A549 (cell line): ENCODE measurements around the gene PCDHGB5. TPM values are rescaled to one million over a fixed set of nuclear protein-coding genes. Genes with fewer than 3 reads are reported as not detected.

Experiments
- ATAC-seq, 2 experiments: fragments of 200-7000 bp in 1 of 2; fragments of >200 bp in 1 of 2; cut with Nextera tagmentation in 1 of 2; cut with Tn5 transposase in 1 of 2; 3 replicates each; pipeline versions ENCODE4 v1.8.0 to v1.9.1; 2018 to 2020; ENCODE audit warnings: mild to moderate bottlenecking in 1 of 2, moderate library complexity in 1 of 2
- CTCF ChIA-PET: fragments of 300-600 bp; sonication (Branson Sonifier 250); formaldehyde crosslinking; extraction: SDS; loops from one replicate; lab custom pipeline; 2021; ENCODE audit warnings: antibody characterized with exemption, inconsistent platforms; lab: Yijun Ruan, JAX
- POLR2A ChIA-PET: fragments of 350-600 bp; formaldehyde crosslinking; extraction: SDS; loops from one replicate; lab custom pipeline; 2021; ENCODE audit warnings: antibody characterized with exemption, inconsistent platforms; lab: Yijun Ruan, JAX
- DNase-seq, 2 experiments: peaks; one replicate each; pipeline versions ENCODE4 v3.0.0 to v3.0.0-alpha.2; 2011 to 2016; ENCODE audit warnings: low read depth in 1 of 2, low spot score in 1 of 2
- FAIRE-seq: peaks from 2 replicates; lab custom pipeline; 2011; peaks lifted over from hg19 to GRCh38; lab: Jason Lieb, UNC
- H3K27ac ChIP-seq, 2 experiments: fragments of >200 bp; sonication (Bioruptor Twin); formaldehyde crosslinking; 3 replicates each; pipeline ENCODE4 v1.5.1; 2016 to 2017
- H3K4me1 ChIP-seq: fragments of >200 bp; sonication (Bioruptor Twin); formaldehyde crosslinking; 3 replicates; pipeline ENCODE4 v1.6.1; 2016
- H3K4me2 ChIP-seq: fragments of >200 bp; sonication (Bioruptor Twin); formaldehyde crosslinking; 3 replicates; pipeline ENCODE4 v1.6.1; 2016
- H3K4me3 ChIP-seq: fragments of >200 bp; sonication (Bioruptor Twin); formaldehyde crosslinking; 3 replicates; pipeline ENCODE4 v1.5.1; 2016
- H3K9me3 ChIP-seq: fragments of >200 bp; sonication (Bioruptor Twin); formaldehyde crosslinking; 3 replicates; pipeline ENCODE4 v1.6.1; 2016
- BHLHE40 ChIP-seq: IDR thresholded peaks from 2 replicates; pipeline ENCODE4 v1.6.1; 2012; ENCODE audit warnings: low read depth, low read length, inconsistent platforms
- CEBPB ChIP-seq, 2 experiments: fragments of >200 bp in 1 of 2; sonication (Bioruptor Twin) in 1 of 2; formaldehyde crosslinking in 1 of 2; IDR thresholded peaks; 2 replicates each; pipeline ENCODE4 v1.6.1; 2012 to 2016
- CHD2 ChIP-seq: fragments of 150-350 bp; IDR thresholded peaks from 2 replicates; pipeline ENCODE4 v1.6.1; 2014; ENCODE audit warnings: low read length; ENCODE audit not compliant: partially characterized antibody
- EHF ChIP-seq: fragments of 250-450 bp; sonication (Bioruptor Pico); IDR thresholded peaks from 2 replicates; pipeline ENCODE4 v1.5.0; 2020; ENCODE audit warnings: mild to moderate bottlenecking
- EHMT2 ChIP-seq: fragments of 200-600 bp; sonication (generic); IDR thresholded peaks from 2 replicates; pipeline ENCODE4 v1.6.1; 2016; ENCODE audit warnings: antibody characterized with exemption, low read depth, mild to moderate bottlenecking, moderate library complexity
- EP300 ChIP-seq, 2 experiments: fragments of >200 bp; sonication (Bioruptor Twin); formaldehyde crosslinking; IDR thresholded peaks; 2 replicates in 1 of 2; 3 replicates in 1 of 2; pipeline ENCODE4 v1.6.1; 2016 to 2017
- FOSB ChIP-seq: fragments of 250-450 bp; sonication (Bioruptor Pico); IDR thresholded peaks from 2 replicates; pipeline ENCODE4 v1.5.0; 2020; ENCODE audit warnings: mild to moderate bottlenecking, moderate library complexity
- FOSL2 ChIP-seq, 2 experiments: fragments of 450-650 bp in 1 of 2; fragments of >200 bp in 1 of 2; sonication (Bioruptor Twin) in 1 of 2; formaldehyde crosslinking; IDR thresholded peaks; 2 replicates each; pipeline versions ENCODE4 v1.5.0 to v1.6.1; 2016 to 2020; ENCODE audit warnings: mild to moderate bottlenecking in 1 of 2, moderate library complexity in 1 of 2
- HEYL ChIP-seq: fragments of 250-450 bp; sonication (Bioruptor Pico); IDR thresholded peaks from 2 replicates; pipeline ENCODE4 v1.8.0; 2021; ENCODE audit warnings: mild to moderate bottlenecking, moderate library complexity
- HOXA7 ChIP-seq: fragments of 250-450 bp; sonication (Bioruptor Pico); IDR thresholded peaks from 2 replicates; pipeline ENCODE4 v1.5.0; 2020; ENCODE audit warnings: mild to moderate bottlenecking, moderate library complexity
- HOXB13 ChIP-seq: fragments of 250-450 bp; sonication (Bioruptor Pico); IDR thresholded peaks from 2 replicates; pipeline ENCODE4 v1.5.0; 2020; ENCODE audit warnings: low read depth, mild to moderate bottlenecking, moderate library complexity
- JUN ChIP-seq, 2 experiments: fragments of >200 bp; sonication (Bioruptor Twin); formaldehyde crosslinking; IDR thresholded peaks; 2 replicates in 1 of 2; 3 replicates in 1 of 2; pipeline ENCODE4 v1.6.1; 2016 to 2017
- KDM1A ChIP-seq: fragments of 200-600 bp; sonication (generic); IDR thresholded peaks from 2 replicates; pipeline ENCODE4 v1.6.1; 2016; ENCODE audit warnings: low read depth, mild to moderate bottlenecking
- NR3C1 ChIP-seq: fragments of >200 bp; sonication (Bioruptor Twin); formaldehyde crosslinking; IDR thresholded peaks from 3 replicates; pipeline ENCODE4 v1.6.1; 2017
- POLR2A ChIP-seq: IDR thresholded peaks from 2 replicates; pipeline ENCODE4 v1.6.1; 2012; ENCODE audit warnings: mild to moderate bottlenecking, low read length
- POLR2AphosphoS2 ChIP-seq: conservative IDR thresholded peaks from 2 replicates; pipeline ENCODE4 v1.6.1; 2012; ENCODE audit warnings: low read length, improper control_type of control experiment, inconsistent platforms
- RAD21 ChIP-seq, 2 experiments: fragments of >200 bp in 1 of 2; sonication (Bioruptor Twin) in 1 of 2; formaldehyde crosslinking in 1 of 2; IDR thresholded peaks in 1 of 2; conservative IDR thresholded peaks in 1 of 2; 2 replicates in 1 of 2; 3 replicates in 1 of 2; pipeline ENCODE4 v1.6.1; 2012 to 2018; ENCODE audit warnings: inconsistent platforms in 1 of 2
- RARB ChIP-seq: fragments of 250-450 bp; sonication (Bioruptor Pico); IDR thresholded peaks from 2 replicates; pipeline ENCODE4 v1.8.0; 2021; ENCODE audit warnings: mild to moderate bottlenecking, moderate library complexity
- RCOR1 ChIP-seq: fragments of 150-350 bp; IDR thresholded peaks from 2 replicates; pipeline ENCODE4 v1.6.1; 2014; ENCODE audit warnings: antibody characterized with exemption, low read length, low read depth
- RNF2 ChIP-seq: fragments of 200-600 bp; sonication (generic); IDR thresholded peaks from 2 replicates; pipeline ENCODE4 v1.6.1; 2016; ENCODE audit warnings: low read depth, mild to moderate bottlenecking, antibody characterized with exemption, moderate library complexity, borderline replicate concordance
- SMC3 ChIP-seq: fragments of >200 bp; sonication (Bioruptor Twin); formaldehyde crosslinking; IDR thresholded peaks from 3 replicates; pipeline ENCODE4 v1.6.1; 2018; ENCODE audit warnings: inconsistent platforms
- TFCP2L1 ChIP-seq: fragments of 250-450 bp; sonication (Bioruptor Pico); IDR thresholded peaks from 2 replicates; pipeline ENCODE4 v1.5.0; 2021; ENCODE audit warnings: mild to moderate bottlenecking
- ZC3H11A ChIP-seq: fragments of 450-650 bp; IDR thresholded peaks from 2 replicates; pipeline ENCODE4 v1.6.1; 2014; ENCODE audit warnings: antibody characterized with exemption, mild to moderate bottlenecking
- WGBS: methylation state at CpG from one replicate; pipeline ENCODE4 v1.1.6; 2017; ENCODE audit errors: missing lambda C conversion rate; 5-methylcytosine and 5-hydroxymethylcytosine counted together
- polyA plus RNA-seq, 4 experiments: library from polyadenylated mRNA; depleted of rRNA in 3 of 4; stranded (reverse); fragments of >200 nt; fragmentation: RNase III in 1 of 4; extraction: RNeasy Plus Mini Kit Qiagen cat#74134 plus additional on column Dnase treatment in 1 of 4; gene quantifications; 2 replicates in 3 of 4; 3 replicates in 1 of 4; pipeline ENCODE4 v1.2.3, GENCODE V29; 2011 to 2017
- TF ChIP-seq, protein P1 (sequence below): fragments of >200 bp; sonication (Bioruptor Twin); formaldehyde crosslinking; IDR thresholded peaks from 3 replicates; pipeline ENCODE4 v1.6.1; 2016
- TF ChIP-seq, protein P2 (sequence below): fragments of 450-650 bp; IDR thresholded peaks from 2 replicates; pipeline ENCODE4 v1.6.1; 2014; ENCODE audit warnings: antibody characterized with exemption
- TF ChIP-seq, protein P3 (sequence below): fragments of >200 bp; sonication (Bioruptor Twin); formaldehyde crosslinking; IDR thresholded peaks from 2 replicates; pipeline ENCODE4 v1.6.1; 2016
- TF ChIP-seq, protein P4 (sequence below): fragments of >200 bp; sonication (Bioruptor Twin); formaldehyde crosslinking; IDR thresholded peaks from 3 replicates; pipeline ENCODE4 v1.5.1; 2016
- TF ChIP-seq, protein P5 (sequence below): fragments of 250-450 bp; sonication (Bioruptor Pico); IDR thresholded peaks from 2 replicates; pipeline ENCODE4 v1.5.0; 2021; ENCODE audit warnings: mild to moderate bottlenecking, moderate library complexity, borderline replicate concordance
- TF ChIP-seq, protein P6 (sequence below): IDR thresholded peaks from 2 replicates; pipeline ENCODE4 v1.6.1; 2012; ENCODE audit warnings: low read depth, borderline replicate concordance

The PCDHGB5 gene
- polyA plus RNA-seq, 2 of the 4 experiments (the other 2 are of a cell fraction): 1.9 to 3.2 TPM

DNA sequence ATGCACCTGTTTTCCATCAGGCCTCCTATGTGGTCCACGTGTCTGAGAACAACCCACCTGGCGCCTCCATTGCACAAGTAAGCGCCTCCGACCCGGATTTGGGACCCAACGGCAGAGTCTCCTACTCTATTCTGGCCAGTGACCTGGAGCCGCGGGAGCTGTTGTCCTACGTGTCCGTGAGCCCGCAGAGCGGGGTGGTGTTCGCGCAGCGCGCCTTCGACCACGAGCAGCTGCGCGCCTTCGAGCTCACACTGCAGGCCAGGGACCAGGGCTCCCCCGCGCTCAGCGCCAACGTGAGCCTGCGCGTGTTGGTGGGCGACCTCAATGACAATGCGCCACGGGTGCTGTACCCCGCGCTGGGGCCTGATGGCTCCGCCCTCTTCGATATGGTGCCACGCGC, 46.2 kb upstream of the PCDHGB5 start:
- no peak for TF ChIP-seq FOSL2 (IDR thresholded peaks at IDR 0.05)
- no peak for TF ChIP-seq FOSL2 (CRISPR knock-in tag; IDR thresholded peaks at IDR 0.05)
- no peak for TF ChIP-seq JUN (IDR thresholded peaks at IDR 0.05)
- TF ChIP-seq POLR2AphosphoS2: no peak
- TF ChIP-seq EHMT2: no peak
- TF ChIP-seq, protein P1, sequence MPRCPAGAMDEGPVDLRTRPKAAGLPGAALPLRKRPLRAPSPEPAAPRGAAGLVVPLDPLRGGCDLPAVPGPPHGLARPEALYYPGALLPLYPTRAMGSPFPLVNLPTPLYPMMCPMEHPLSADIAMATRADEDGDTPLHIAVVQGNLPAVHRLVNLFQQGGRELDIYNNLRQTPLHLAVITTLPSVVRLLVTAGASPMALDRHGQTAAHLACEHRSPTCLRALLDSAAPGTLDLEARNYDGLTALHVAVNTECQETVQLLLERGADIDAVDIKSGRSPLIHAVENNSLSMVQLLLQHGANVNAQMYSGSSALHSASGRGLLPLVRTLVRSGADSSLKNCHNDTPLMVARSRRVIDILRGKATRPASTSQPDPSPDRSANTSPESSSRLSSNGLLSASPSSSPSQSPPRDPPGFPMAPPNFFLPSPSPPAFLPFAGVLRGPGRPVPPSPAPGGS: no peak
- no peak for TF ChIP-seq SMC3
- no peak for TF ChIP-seq BHLHE40
- TF ChIP-seq, protein P2, sequence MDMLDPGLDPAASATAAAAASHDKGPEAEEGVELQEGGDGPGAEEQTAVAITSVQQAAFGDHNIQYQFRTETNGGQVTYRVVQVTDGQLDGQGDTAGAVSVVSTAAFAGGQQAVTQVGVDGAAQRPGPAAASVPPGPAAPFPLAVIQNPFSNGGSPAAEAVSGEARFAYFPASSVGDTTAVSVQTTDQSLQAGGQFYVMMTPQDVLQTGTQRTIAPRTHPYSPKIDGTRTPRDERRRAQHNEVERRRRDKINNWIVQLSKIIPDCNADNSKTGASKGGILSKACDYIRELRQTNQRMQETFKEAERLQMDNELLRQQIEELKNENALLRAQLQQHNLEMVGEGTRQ: no peak
- TF ChIP-seq RAD21 (conservative IDR thresholded peaks at IDR 0.05 in 1 of 2, IDR thresholded peaks at IDR 0.05 in 1 of 2): no peak
- TF ChIP-seq, protein P3, sequence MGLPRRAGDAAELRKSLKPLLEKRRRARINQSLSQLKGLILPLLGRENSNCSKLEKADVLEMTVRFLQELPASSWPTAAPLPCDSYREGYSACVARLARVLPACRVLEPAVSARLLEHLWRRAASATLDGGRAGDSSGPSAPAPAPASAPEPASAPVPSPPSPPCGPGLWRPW: no peak
- TF ChIP-seq TFCP2L1 (CRISPR knock-in tag): no peak
- no peak for TF ChIP-seq CEBPB (IDR thresholded peaks at IDR 0.05)
- TF ChIP-seq HEYL: no peak
- TF ChIP-seq, protein P4, sequence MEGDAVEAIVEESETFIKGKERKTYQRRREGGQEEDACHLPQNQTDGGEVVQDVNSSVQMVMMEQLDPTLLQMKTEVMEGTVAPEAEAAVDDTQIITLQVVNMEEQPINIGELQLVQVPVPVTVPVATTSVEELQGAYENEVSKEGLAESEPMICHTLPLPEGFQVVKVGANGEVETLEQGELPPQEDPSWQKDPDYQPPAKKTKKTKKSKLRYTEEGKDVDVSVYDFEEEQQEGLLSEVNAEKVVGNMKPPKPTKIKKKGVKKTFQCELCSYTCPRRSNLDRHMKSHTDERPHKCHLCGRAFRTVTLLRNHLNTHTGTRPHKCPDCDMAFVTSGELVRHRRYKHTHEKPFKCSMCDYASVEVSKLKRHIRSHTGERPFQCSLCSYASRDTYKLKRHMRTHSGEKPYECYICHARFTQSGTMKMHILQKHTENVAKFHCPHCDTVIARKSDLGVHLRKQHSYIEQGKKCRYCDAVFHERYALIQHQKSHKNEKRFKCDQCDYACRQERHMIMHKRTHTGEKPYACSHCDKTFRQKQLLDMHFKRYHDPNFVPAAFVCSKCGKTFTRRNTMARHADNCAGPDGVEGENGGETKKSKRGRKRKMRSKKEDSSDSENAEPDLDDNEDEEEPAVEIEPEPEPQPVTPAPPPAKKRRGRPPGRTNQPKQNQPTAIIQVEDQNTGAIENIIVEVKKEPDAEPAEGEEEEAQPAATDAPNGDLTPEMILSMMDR: no peak
- no peak for TF ChIP-seq CHD2
- TF ChIP-seq, protein P5, sequence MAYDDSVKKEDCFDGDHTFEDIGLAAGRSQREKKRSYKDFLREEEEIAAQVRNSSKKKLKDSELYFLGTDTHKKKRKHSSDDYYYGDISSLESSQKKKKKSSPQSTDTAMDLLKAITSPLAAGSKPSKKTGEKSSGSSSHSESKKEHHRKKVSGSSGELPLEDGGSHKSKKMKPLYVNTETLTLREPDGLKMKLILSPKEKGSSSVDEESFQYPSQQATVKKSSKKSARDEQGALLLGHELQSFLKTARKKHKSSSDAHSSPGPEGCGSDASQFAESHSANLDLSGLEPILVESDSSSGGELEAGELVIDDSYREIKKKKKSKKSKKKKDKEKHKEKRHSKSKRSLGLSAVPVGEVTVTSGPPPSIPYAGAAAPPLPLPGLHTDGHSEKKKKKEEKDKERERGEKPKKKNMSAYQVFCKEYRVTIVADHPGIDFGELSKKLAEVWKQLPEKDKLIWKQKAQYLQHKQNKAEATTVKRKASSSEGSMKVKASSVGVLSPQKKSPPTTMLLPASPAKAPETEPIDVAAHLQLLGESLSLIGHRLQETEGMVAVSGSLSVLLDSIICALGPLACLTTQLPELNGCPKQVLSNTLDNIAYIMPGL: no peak
- no peak for TF ChIP-seq NR3C1
- TF ChIP-seq ZC3H11A: no peak
- no peak for TF ChIP-seq HOXB13 (CRISPR knock-in tag)
- TF ChIP-seq, all 56 proteins: peak for 0
- ChIA-PET POLR2A (no interaction called here), CTCF (interaction anchor here (0.6 to 4.4 kb wide), 8 partner anchors 13 to 215 kb away, joined by 3 to 21 read pairs (median 8); partner anchors contain the start of genes PCDHGA2, PCDHGA5, PCDHGA7 and PCDHGB3)
- Histone ChIP-seq H3K9me3 (peaks cover 31% of the 10 kb centered on the region), H3K27ac (no peak overlapping the region), H3K4me2 (no peak overlapping the region), H3K4me3 (no peak overlapping the region), H3K4me1 (no peaks in the 10 kb centered on the region)
- no peak for ATAC-seq
- no peak for DNase-seq
- FAIRE-seq: no peak
- 93% methylated on average over 23 of the region's 36 CpGs for WGBS

DNA sequence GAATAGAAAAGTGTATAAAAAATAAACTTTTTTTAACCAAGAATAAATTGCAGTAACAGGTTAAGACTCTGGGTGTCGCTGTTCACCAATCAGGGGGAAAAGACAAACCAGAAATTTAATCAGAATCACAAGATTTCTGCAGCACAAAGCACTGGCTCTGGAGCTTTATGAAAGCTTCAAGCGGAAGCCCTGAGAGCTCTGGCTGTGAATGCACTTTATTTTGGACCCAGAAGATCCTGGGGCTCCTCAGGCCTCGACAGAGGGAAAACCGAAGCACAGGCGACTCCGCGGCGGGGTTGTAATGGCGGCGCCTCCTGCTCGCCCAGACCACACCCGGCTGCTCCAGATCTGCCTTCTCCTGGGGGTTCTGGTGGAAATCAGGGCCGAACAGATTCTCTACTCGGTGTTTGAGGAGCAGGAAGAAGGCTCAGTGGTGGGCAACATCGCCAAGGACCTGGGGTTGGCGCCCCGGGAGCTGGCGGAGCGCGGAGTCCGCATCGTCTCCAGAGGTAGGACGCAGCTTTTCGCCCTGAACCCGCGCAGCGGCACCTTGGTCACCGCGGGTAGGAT, 42.8 kb upstream of the PCDHGB5 start, which contains the start of gene PCDHGA4:
Gene PCDHGA4, plus strand, starts transcription at position 122 of the 570 bp plus-strand sequence. Its CDS starts 87 bp downstream, at position 209.
- Histone ChIP-seq H3K4me2 (no peak within 1 kb of the TSS), H3K4me3 (no peak within 1 kb of the TSS), H3K27ac (no peak within 1 kb of the TSS), H3K4me1 (no peaks in the 10 kb centered on the region), H3K9me3 (peaks cover 52% of the 10 kb centered on the region)
- POLR2A ChIA-PET: no interaction called here
- TF ChIP-seq EP300 (IDR thresholded peaks at IDR 0.05) (no peak), POLR2A (no peak), BHLHE40 (no peak), RAD21 (conservative IDR thresholded peaks at IDR 0.05 in 1 of 2, IDR thresholded peaks at IDR 0.05 in 1 of 2) (no peak), KDM1A (no peak), NR3C1 (no peak), HOXA7 (CRISPR knock-in tag) (no peak), RARB (CRISPR knock-in tag) (no peak), SMC3 (no peak), RCOR1 (no peak), FOSB (CRISPR knock-in tag) (no peak), RNF2 (no peak), EHF (CRISPR knock-in tag) (no peak)
- TF ChIP-seq, protein P1: no peak
- TF ChIP-seq, protein P6, sequence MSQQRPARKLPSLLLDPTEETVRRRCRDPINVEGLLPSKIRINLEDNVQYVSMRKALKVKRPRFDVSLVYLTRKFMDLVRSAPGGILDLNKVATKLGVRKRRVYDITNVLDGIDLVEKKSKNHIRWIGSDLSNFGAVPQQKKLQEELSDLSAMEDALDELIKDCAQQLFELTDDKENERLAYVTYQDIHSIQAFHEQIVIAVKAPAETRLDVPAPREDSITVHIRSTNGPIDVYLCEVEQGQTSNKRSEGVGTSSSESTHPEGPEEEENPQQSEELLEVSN: no peak
- FAIRE-seq (no peak), DNase-seq (no peak), ATAC-seq (no peak)
- 54% methylated on average over 23 of the region's 29 CpGs for WGBS
- CTCF ChIA-PET: interaction anchor here (0.6 to 3.0 kb wide), 5 partner anchors 9 to 212 kb away, joined by 3 to 13 read pairs (median 4); partner anchors contain the start of gene PCDHGA5
